GM21447 (cell line): ENCODE results near the gene POLA2.
"Not testable (repeated sequence)": the region's sequence is repeated elsewhere in the genome, so short reads cannot be mapped to it uniquely, and the experiment has no call there.

Experiments used
- ATAC-seq: cut with Tn5 transposase; IDR thresholded peaks from one replicate; pipeline ENCODE4 v1.9.1; 2021; ENCODE audit not compliant: unreplicated experiment

POLA2 gene, protein sequence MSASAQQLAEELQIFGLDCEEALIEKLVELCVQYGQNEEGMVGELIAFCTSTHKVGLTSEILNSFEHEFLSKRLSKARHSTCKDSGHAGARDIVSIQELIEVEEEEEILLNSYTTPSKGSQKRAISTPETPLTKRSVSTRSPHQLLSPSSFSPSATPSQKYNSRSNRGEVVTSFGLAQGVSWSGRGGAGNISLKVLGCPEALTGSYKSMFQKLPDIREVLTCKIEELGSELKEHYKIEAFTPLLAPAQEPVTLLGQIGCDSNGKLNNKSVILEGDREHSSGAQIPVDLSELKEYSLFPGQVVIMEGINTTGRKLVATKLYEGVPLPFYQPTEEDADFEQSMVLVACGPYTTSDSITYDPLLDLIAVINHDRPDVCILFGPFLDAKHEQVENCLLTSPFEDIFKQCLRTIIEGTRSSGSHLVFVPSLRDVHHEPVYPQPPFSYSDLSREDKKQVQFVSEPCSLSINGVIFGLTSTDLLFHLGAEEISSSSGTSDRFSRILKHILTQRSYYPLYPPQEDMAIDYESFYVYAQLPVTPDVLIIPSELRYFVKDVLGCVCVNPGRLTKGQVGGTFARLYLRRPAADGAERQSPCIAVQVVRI

GRCh38 chr11:65261591-65262380 lies at the start of gene POLA2:
Gene POLA2 (plus strand): TSS chr11:65261962. CDS start chr11:65262293, 331 bp downstream.
- ATAC-seq, result peak; percentile 80

- ATAC-seq, result no peak
Observed at GRCh38 chr11:65212226-65212801, 49.4 kb upstream of the POLA2 start.

- ATAC-seq, result no peak
Observed at GRCh38 chr11:65213322-65214211, 48.2 kb upstream of the POLA2 start.

DNA sequence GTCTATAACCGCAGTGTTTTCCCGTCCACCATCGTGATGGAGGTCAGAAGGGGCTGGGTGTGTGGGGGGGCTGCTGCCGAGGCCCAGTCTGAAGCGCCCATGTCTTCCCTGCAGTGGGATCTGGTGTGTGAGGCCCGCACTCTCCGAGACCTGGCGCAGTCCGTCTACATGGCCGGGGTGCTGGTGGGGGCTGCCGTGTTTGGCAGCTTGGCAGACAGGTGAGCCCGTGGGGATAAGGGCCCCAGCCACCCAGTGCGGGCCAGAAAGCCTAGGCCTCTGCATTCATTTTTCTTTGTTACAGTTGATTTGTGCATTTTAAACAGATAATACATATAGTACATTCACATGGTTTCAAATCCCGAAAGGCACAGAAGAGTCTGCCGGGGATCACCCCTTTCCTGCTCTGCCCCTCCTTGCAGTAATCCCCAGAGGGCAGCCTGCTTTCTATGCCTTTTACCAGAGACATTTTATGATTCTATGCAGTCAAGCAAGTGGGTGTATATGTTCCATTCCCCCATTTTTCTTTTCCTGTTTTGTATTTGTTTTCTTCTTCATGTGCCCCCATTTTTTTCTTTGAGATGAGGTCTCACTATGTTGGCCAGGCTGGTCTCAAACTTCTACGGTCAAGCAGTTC lies 47.4 kb upstream of the POLA2 start:
- no peak for ATAC-seq

- ATAC-seq, result no peak
Observed at GRCh38 chr11:65215441-65216076, 46.2 kb upstream of the POLA2 start.

DNA sequence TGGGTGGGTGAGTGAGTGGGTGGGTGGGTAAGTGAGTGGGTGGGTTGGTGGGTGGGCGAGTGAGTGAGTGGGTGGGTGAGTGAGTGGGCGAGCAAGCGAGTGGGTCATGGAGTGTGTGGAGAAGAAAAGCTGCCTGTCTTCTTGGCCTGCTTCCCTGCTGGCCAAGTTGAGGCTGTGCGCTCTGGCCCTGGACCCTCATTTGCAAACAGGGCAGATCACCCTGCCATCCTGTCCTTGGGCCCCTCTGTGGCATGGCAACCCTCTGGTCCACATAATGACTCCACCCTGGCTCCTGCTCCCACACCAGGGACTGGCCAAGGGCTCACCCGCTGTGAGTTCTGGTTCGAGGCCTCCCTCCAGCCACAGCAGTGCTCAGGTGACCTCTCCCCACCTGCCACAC lies 44.9 kb upstream of the POLA2 start:
- ATAC-seq, result no peak

DNA sequence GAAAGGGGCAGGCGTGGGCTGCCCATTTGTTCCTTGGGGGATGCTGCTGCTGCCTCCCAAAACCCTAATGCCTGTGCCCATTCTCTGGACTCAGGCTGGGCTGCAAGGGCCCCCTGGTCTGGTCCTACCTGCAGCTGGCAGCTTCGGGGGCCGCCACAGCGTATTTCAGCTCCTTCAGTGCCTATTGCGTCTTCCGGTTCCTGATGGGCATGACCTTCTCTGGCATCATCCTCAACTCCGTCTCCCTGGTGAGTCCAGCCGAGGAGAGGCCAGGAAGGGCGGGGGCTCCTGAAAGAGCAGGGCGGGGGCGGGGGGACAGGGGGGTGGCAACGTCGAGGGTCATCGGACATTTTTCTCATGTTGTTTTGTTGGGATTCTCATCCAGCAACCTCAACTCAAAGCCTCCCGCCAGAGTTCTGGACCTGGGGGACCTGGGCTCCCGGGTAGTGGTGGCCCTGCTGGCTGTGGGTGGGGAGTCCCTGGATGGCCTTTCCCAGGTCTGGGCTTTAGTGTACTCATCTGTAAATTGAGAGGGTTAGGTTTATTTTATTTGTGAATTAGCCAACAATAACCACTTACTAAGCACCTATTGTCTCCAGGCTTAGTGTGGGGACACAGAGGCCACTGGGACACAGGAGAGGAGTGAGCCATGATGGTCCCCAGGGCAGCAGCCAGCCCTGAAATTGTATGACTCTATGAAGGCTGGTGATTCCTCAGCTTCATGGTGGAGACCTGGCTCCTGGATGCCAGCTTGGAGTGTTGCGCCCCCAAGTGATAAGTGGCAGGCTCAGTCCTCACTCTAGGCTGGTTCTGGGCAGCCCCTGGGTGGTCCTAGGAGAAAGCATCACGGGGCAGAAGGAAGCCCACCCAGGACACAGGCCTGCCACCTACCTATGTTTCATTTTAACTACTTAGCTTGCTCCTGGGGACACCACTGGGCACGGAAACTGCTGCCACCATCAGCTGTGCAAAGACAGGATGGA lies 44.0 kb upstream of the POLA2 start:
- ATAC-seq, result no peak

- no peak for ATAC-seq
Observed at GRCh38 chr11:65218446-65218845, 43.3 kb upstream of the POLA2 start.

GRCh38 chr11:65219930-65220213 lies 41.9 kb upstream of the POLA2 start:
- ATAC-seq, result no peak

DNA sequence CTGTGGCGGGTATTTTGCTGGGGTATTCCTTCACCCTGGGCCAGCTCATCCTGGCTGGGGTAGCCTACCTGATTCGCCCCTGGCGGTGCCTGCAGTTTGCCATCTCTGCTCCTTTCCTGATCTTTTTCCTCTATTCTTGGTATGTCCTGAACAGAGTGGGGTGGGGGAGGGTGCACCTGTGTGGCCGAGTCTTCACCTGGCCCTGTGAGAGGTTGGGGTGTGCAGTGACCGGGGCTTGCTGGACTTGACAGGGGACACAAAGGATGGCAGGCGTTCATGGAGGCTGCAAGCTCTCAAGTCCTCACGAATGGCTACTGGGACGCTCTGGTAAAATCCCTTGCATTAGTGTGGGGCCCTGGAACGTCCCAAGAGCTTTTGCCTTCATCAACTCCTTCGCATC lies 40.7 kb upstream of the POLA2 start:
- ATAC-seq, result no peak

GRCh38 chr11:65223011-65223410 lies 38.8 kb upstream of the POLA2 start:
- ATAC-seq, result no peak

GRCh38 chr11:65224930-65225278 lies 36.9 kb upstream of the POLA2 start:
- no peak for ATAC-seq

DNA sequence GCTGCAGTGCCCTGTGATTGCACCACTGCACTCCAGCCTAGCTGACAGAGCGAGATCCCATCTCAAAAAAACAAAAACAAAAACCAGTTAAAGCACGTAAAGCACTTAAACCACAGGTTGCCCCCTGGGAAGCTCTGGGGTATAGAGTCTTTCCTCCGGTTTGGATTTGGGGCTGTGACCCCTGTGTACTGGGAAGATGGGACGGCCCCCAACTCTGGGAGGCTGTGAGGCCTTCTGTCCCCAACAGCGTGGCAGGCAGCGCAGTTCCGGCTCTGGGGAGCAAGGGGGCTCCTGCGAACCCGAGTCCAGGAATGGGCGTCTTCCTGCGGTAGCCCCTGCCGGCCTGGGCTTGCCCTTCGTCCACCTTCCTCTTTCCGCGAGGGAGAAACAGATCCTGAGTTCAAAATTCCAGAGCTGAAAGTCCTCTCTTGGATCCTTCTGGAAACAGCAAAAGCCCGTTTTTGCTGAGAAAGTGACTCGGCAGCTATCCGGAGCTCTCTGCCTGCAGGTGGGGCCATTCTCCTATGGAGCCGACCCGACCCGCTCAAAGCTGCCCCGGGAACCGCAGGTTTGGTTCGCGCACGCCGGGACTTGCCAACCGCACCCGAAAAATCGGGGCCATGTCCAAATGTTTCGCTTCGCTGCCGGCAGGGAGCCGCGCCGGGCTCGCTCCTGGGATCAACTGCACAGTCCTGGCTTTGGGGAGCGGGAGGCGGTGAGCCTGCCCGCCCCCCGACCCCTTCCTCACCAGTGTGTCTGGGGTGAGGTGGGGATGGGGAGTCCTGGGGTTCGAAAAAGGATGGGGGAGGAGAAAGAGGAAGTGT lies 36.3 kb upstream of the POLA2 start:
- no peak for ATAC-seq

DNA sequence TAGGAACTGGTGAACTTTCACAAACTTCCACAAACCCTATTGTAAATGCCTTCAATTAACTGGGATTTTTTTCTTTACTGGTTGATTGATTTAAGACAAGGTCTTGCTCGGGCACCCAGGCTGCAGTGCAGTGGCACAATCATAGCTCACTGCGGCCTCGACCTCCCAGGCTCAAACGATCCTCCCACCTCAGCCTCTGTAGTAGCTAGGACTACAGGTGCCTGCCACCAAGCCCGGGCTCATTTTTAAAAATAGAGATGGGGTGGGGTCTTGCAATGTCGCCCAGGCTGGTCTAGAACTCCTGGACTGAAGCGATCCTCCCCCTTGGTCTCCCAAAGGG lies 35.7 kb upstream of the POLA2 start:
- no peak for ATAC-seq

DNA sequence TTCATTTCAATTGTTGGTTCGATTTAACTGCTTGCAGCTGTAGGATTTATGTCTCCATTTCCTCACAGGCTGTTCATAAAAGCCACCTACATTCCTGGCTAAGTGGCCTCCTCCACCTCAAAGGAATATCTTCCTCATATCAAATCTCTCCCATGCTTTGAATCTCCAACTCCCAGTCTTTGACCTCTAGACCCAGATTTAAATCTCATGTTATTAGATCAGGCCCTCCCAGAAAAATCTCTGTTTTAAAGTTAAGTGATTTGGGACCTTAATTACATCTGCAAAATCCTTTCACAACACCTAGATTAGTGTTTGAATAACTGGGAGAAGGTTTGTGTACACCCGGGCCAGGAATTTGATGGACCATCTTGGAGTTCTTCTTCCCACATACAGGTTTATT lies 33.9 kb upstream of the POLA2 start:
- ATAC-seq, result no peak

DNA sequence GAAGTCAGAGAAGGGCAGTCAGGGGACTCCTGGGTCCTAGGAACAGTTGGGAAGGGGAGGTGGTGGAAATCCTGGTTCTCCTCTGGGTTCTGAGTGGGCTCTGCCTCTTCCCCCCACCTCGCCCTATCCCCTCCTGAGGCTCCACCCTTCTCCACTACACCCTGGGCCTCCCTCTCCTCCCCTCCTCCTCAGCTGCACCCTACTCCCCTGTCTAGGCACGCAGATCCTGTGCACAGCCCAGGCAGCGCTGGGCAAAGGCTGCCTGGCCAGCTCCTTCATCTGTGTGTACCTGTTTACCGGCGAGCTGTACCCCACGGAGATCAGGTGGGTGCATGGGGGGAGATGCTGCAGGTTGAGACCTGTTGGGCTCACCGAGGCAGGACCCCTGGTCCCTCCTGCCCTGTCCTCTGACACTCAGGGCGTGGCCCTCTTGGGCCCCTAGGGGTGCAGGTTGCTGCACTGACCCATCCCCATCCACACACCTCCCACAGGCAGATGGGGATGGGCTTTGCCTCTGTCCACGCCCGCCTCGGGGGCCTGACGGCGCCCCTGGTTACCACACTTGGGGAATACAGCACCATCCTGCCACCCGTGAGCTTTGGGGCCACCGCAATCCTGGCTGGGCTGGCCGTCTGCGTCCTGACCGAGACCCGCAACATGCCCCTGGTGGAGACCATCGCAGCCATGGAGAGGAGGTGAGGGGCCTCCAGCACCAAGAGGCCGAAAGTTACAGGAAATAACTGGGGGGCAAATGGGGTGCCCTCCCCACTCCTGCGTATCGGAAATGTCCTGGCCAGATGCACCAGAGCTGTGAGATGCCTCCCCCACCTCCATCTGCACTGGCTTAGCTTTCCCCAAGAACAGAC lies 25.3 kb upstream of the POLA2 start:
- ATAC-seq, result no peak

GRCh38 chr11:65238302-65238701 lies 23.5 kb upstream of the POLA2 start:
- ATAC-seq, result not testable (repeated sequence)
